Activated naive CD8-positive, alpha-beta T cell treated with anti-CD3 and anti-CD28 coated beads, Interleukin-2, amount 50 U/mL, for 16 hours (primary cell): ENCODE data around the gene KLKB1.
"Not testable (repeated sequence)": the region's sequence is repeated elsewhere in the genome, so short reads cannot be mapped to it uniquely, and the experiment has no call there.

Source experiments
- DNase-seq: peaks from one replicate; pipeline ENCODE4 v3.0.0-alpha.2; 2020; ENCODE audit warnings: low read depth, low spot score

KLKB1 gene

GRCh38 chr4:186226521-186227189, 652 bp upstream of the KLKB1 start:
- DNase-seq = no peak

GRCh38 chr4:186227744-186228513, 622 bp downstream of the KLKB1 start:
- DNase-seq = no peak

GRCh38 chr4:186228514-186228894, 1.2 kb downstream of the KLKB1 start:
- DNase-seq = no peak

- DNase-seq = no peak
Observed at GRCh38 chr4:186234367-186234766, 7.1 kb downstream of the KLKB1 start.

GRCh38 chr4:186236126-186236525, 8.8 kb downstream of the KLKB1 start:
- DNase-seq = no peak

- no peak for DNase-seq
Observed at GRCh38 chr4:186240452-186240847, 13.1 kb downstream of the KLKB1 start.

- no peak for DNase-seq
Observed at GRCh38 chr4:186240848-186241491, 13.7 kb downstream of the KLKB1 start.

GRCh38 chr4:186241616-186242015, 14.3 kb downstream of the KLKB1 start:
- no peak for DNase-seq

- not testable (repeated sequence) for DNase-seq
Observed at GRCh38 chr4:186242031-186242430, 14.7 kb downstream of the KLKB1 start.

- DNase-seq = no peak
Observed at GRCh38 chr4:186243331-186243730, 16.0 kb downstream of the KLKB1 start.

- DNase-seq = no peak
Observed at GRCh38 chr4:186244835-186245234, 17.5 kb downstream of the KLKB1 start.

GRCh38 chr4:186247062-186247752, 19.9 kb downstream of the KLKB1 start:
- DNase-seq = not testable (repeated sequence)

GRCh38 chr4:186248643-186249042, 21.3 kb downstream of the KLKB1 start:
- DNase-seq = no peak

- DNase-seq = no peak
Observed at GRCh38 chr4:186249785-186250754, 22.8 kb downstream of the KLKB1 start.

- DNase-seq = no peak
Observed at GRCh38 chr4:186250760-186251159, 23.5 kb downstream of the KLKB1 start.

GRCh38 chr4:186255122-186255521, 27.8 kb downstream of the KLKB1 start:
- DNase-seq = no peak

GRCh38 chr4:186258216-186258811, 31.0 kb downstream of the KLKB1 start:
- no peak for DNase-seq

- no peak for DNase-seq
Observed at GRCh38 chr4:186260117-186260503, 32.8 kb downstream of the KLKB1 start.

- no peak for DNase-seq
Observed at GRCh38 chr4:186260504-186261448, 33.5 kb downstream of the KLKB1 start.
